Fibroblast of mammary gland (primary cell): ENCODE data around the gene NSD1.

Experiments used
- DNase-seq: peaks from one replicate; pipeline ENCODE4 v3.0.0-alpha.2; 2010; ENCODE audit warnings: low read depth
- H3K4me3 ChIP-seq: 2 replicates; pipeline ENCODE4 v1.5.1; 2011; ENCODE audit warnings: low read depth, mild to moderate bottlenecking, low read length, moderate library complexity; ENCODE audit not compliant: control insufficient read depth
- TF ChIP-seq, protein P1 (sequence below): conservative IDR thresholded peaks from 2 replicates; pipeline ENCODE4 v1.5.1; 2011; ENCODE audit warnings: low read depth, low read length, inconsistent platforms; ENCODE audit not compliant: control insufficient read depth, insufficient read depth

Gene NSD1

DNA sequence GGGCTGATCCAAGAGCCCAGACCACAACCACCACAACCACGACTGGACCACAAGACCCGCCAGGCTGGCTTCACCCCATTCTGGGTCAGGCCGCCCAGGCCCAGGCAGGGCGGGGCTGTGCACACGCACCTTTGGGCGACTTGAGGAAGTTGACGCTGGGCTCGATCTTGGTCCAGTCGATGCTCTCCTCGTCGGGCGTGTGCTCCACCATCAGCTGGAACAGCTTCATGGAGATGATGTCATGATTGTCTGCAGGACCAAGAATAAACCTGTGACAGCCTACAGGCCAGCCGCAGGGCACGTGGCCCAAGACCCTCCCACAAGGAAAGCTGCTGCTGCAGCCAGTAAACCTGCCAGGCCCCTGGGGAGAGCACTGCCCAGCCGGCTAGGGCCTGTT, 200.6 kb downstream of the NSD1 start:
- no peak overlapping the region for H3K4me3 ChIP-seq
- TF ChIP-seq, protein P1, sequence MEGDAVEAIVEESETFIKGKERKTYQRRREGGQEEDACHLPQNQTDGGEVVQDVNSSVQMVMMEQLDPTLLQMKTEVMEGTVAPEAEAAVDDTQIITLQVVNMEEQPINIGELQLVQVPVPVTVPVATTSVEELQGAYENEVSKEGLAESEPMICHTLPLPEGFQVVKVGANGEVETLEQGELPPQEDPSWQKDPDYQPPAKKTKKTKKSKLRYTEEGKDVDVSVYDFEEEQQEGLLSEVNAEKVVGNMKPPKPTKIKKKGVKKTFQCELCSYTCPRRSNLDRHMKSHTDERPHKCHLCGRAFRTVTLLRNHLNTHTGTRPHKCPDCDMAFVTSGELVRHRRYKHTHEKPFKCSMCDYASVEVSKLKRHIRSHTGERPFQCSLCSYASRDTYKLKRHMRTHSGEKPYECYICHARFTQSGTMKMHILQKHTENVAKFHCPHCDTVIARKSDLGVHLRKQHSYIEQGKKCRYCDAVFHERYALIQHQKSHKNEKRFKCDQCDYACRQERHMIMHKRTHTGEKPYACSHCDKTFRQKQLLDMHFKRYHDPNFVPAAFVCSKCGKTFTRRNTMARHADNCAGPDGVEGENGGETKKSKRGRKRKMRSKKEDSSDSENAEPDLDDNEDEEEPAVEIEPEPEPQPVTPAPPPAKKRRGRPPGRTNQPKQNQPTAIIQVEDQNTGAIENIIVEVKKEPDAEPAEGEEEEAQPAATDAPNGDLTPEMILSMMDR: no peak

DNA sequence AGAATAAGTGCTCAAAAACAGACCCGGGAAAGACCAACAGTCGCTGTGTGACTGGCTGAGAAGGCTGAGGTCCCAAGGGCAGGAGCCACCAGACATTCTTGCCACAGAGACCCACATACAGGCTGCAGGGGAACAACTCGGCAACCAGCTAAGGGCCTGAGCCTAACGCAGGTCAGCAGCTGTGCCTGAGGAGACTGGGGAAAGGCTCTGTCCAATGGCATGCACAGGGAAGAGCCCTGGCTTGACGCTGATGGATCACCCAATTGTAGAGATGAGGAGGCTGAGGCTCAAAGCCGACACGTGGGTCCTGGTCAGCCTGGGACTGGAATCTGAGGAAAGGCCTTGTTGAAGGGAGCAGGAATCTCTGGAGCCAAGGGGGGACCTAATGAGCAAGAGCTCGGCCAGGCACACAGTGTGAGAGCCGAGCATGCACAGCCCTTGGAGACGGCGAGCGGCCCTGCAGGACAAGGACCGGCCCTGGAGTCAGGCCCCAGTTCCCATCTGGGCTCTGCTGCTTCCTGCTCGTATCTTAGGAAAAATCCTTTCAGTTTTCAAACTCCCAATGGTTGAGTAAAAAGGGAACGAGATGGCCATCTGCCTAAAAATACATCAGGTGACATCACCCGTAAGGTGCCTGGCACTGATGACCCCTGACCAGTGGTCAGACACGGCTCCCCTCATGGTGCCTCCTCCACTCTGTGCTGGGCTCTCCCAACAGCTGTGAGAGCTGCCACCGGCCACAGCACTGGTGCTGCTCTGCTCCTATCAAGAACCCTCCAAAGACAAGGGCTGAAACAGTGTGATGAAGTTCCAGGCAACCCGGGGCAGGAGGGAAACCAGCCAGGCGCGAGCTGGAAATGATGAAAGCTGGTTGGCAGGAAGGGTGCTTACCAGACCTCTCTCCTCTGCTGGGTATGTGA, 201.5 kb downstream of the NSD1 start:
- TF ChIP-seq, protein P1: no peak
- H3K4me3 ChIP-seq: no peak overlapping the region
- DNase-seq: no peak

More for the DNA sequence above, 200.6 kb downstream of the NSD1 start:
- DNase-seq: no peak

DNA sequence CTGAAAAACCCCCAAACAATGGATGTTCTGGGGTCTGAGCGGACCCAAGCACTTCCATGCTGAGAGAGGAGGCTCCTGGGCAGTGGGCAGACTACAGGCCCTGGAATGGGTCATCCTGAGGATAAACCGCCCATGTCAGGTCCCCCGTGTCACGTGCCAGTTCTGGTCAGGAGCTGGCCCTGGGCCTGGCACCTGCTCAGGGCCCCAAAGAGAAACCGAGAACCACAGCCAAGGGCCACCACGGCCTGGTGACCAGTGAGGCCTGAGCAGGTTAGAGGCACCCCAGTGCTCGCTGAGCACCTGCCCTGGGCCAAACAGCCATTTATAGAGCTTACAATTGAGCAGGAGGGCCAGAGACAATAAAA, 202.1 kb downstream of the NSD1 start:
- TF ChIP-seq, protein P1: no peak
- H3K4me3 ChIP-seq: no peak overlapping the region
- no peak for DNase-seq

DNA sequence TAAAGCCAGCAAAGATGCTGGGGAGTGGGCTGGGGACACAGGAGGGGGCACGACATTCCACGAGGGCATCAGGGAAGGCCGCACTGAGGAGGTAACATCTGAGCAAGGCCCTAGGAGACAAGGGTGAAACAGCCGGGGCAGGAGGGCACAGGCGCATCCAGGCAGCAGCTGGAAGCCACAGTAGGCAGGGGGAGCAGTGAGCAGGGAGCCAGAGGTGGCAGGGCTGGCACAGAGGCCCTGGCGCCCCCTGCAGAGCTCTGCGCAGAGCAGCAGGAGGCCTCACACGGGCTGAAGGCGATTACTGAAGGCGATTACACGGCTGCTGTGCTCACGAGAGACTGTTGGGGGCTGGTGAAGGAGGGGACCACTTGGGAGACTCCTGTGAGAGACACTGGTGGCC, 202.5 kb downstream of the NSD1 start:
- H3K4me3 ChIP-seq: no peak overlapping the region
- peak; percentile 25 for DNase-seq
- TF ChIP-seq, protein P1: peak; percentile 20

DNA sequence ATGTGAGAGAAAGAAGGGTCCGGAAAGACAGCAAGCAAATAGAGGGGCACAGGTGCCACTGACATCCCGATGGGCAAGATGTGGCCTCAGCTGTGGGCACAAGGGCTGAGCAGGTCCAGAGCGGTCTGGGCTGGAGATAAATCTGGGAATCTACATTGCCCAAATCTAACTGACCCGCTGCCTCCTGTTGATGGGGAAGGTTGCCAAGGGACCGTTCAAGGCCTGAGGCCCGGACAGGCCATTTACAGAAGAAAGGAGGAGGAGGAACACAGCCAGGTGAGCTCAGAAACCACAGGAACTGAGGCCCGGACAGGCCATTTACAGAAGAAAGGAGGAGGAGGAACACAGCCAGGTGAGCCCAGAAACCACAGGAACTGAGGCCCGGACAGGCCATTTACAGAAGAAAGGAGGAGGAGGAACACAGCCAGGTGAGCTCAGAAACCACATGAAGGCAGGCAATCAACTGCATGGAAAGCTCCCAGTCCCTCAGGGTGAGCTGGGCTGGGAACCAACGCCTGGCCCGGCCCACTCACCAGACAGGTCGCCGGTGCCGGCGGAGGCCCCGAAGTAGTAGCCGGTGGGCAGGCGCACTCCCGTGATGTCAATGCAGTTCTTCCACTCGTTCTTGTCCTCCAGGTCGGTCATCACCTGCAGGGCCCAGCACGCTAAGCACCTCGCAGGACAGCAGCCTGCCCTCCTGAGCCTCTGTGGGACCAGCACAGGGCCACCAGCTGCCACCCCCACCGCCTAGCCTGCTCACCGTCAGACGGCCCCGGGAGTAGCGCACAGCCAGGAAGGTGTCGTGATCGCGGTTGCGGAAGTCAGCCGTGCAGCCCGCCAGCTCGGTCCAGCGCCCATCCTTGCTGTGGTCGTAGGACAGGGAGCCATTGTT, 203.3 kb downstream of the NSD1 start:
- DNase-seq: no peak
- H3K4me3 ChIP-seq: no peak overlapping the region
- TF ChIP-seq, protein P1: no peak

DNA sequence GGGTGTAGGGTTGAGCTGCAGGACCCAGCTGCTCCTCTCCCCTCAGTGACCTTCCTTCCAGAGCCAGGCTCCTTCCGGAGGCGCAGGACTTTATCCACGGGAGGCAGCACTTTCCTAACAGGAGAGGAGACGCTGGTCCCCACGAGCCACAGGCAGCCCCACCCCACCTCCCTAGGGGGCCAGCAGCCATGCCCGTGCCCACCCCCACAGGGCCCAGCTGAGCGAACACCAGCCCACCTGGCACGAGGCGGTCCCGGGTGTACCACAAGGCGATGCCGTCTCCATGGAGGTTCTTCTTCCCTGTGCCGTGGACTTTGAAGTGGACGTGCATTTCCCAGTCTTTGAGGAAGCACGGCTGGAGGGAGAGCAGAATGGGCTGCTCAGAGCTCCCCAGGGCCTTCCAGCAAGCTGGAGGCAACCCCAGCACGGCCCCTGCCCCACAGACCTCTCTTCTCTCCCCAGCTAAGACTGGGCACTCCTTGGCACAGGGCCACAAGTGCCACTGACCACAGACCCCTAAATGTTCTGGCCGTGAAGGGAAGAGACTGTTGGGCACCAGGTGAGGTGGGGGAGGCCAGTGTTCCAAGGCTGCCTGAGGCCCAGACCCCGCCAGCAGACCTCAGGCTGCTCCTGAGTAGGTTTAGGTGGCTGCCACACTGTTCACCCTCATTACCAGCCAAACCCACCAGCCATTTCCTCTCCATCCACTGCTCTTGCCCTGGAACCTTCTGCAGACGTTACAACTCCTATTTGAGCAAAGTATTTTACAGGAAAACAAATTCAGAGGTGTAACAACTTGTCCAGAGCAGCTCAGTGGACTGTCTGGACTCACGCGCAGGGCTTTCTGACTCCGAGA, 204.9 kb downstream of the NSD1 start:
- H3K4me3 ChIP-seq: no peak overlapping the region
- TF ChIP-seq, protein P1: no peak
- DNase-seq: no peak
